H1 (cell line): Measurements from ENCODE around the gene SLC13A3. TPM values are rescaled to one million over a fixed set of nuclear protein-coding genes. Genes with fewer than 3 reads are reported as not detected.

Experiments
- CTCF ChIA-PET: fragments of 300-600 bp; sonication (Branson Sonifier 250); formaldehyde crosslinking; loops from one replicate; lab custom pipeline; 2021; ENCODE audit not compliant: partially characterized antibody; lab: Charles Lee
- POLR2A ChIA-PET: fragments of 300-600 bp; sonication (Branson Sonifier 250); formaldehyde crosslinking; loops from one replicate; lab custom pipeline; 2021; ENCODE audit warnings: inconsistent platforms; ENCODE audit not compliant: partially characterized antibody; lab: Charles Lee
- DNase-seq, 2 experiments: peaks; one replicate each; pipeline versions ENCODE4 v3.0.0 to v3.0.0-alpha.2; 2010 to 2022; ENCODE audit warnings: low spot score in 2 of 2, low read depth in 1 of 2, mixed read lengths in 1 of 2
- FAIRE-seq: peaks from 2 replicates; lab custom pipeline; 2011; peaks lifted over from hg19 to GRCh38; lab: Jason Lieb, UNC
- H2AFZ ChIP-seq: 2 replicates; pipeline ENCODE4 v1.8.1; 2012; ENCODE audit warnings: low read length, inconsistent platforms
- H2AK5ac ChIP-seq: 2 replicates; pipeline ENCODE4 v1.6.1; 2013; ENCODE audit warnings: low read depth, low read length
- H2BK120ac ChIP-seq: replicated peaks from 2 replicates; pipeline ENCODE3; 2013; ENCODE audit warnings: low read depth, low read length, inconsistent platforms
- H2BK12ac ChIP-seq: 2 replicates; pipeline ENCODE4 v1.6.1; 2013; ENCODE audit warnings: low read depth, low read length
- H2BK15ac ChIP-seq: 2 replicates; pipeline ENCODE4 v1.6.1; 2013; ENCODE audit warnings: low read length
- H2BK20ac ChIP-seq: 2 replicates; pipeline ENCODE4 v1.6.1; 2013; ENCODE audit warnings: low read length
- H2BK5ac ChIP-seq: 2 replicates; pipeline ENCODE4 v1.6.1; 2013; ENCODE audit warnings: low read depth, low read length
- H3K14ac ChIP-seq: 2 replicates; pipeline ENCODE4 v1.6.1; 2013; ENCODE audit warnings: inconsistent platforms; ENCODE audit not compliant: insufficient read length
- H3K18ac ChIP-seq: 2 replicates; pipeline ENCODE4 v1.6.1; 2013; ENCODE audit warnings: low read length; ENCODE audit errors: extremely low read depth
- H3K23ac ChIP-seq: 2 replicates; pipeline ENCODE4 v1.6.1; 2013; ENCODE audit warnings: inconsistent platforms; ENCODE audit not compliant: insufficient read length
- H3K23me2 ChIP-seq: 2 replicates; pipeline ENCODE4 v1.6.1; 2013; ENCODE audit warnings: low read depth, low read length
- H3K27ac ChIP-seq: 2 replicates; pipeline ENCODE4 v1.6.1; 2011; ENCODE audit warnings: low read depth, low read length, inconsistent platforms
- H3K27me3 ChIP-seq, 4 experiments: replicated peaks in 1 of 4; 1 replicate in 1 of 4; 2 replicates in 3 of 4; pipeline versions ENCODE4 v1.6.1 to v1.8.1; 2011 to 2013; ENCODE audit warnings: low read length in 3 of 4, mild to moderate bottlenecking in 3 of 4, inconsistent platforms in 2 of 4, mixed read lengths in 2 of 4, moderate library complexity in 1 of 4; ENCODE audit not compliant: control insufficient read depth in 3 of 4, insufficient read depth in 3 of 4; ENCODE audit errors: extremely low read depth in 1 of 4
- H3K36me3 ChIP-seq, 4 experiments: 2 replicates each; pipeline versions ENCODE4 v1.6.1 to v1.8.1; 2011 to 2013; ENCODE audit warnings: mild to moderate bottlenecking in 4 of 4, low read length in 3 of 4, moderate library complexity in 2 of 4, control low read depth in 1 of 4, inconsistent platforms in 1 of 4; ENCODE audit not compliant: insufficient read depth in 4 of 4, control insufficient read depth in 2 of 4
- H3K4ac ChIP-seq: replicated peaks from 2 replicates; pipeline ENCODE3; 2013; ENCODE audit warnings: low read length, low read depth, mixed read lengths, inconsistent platforms; ENCODE audit not compliant: insufficient read length
- H3K4me1 ChIP-seq, 4 experiments: replicated peaks in 1 of 4; 1 replicate in 1 of 4; 2 replicates in 3 of 4; pipeline versions ENCODE4 v1.6.1 to v1.8.1; 2011 to 2013; ENCODE audit warnings: low read length in 3 of 4, inconsistent platforms in 2 of 4, mixed read lengths in 1 of 4; ENCODE audit not compliant: insufficient read depth in 4 of 4, control insufficient read depth in 3 of 4
- H3K4me2 ChIP-seq, 2 experiments: 2 replicates each; pipeline versions ENCODE4 v1.6.1 to v1.8.1; 2011 to 2013; ENCODE audit warnings: low read depth in 2 of 2, low read length in 2 of 2, control low read depth in 1 of 2, inconsistent platforms in 1 of 2, mild to moderate bottlenecking in 1 of 2; ENCODE audit not compliant: insufficient read depth in 1 of 2
- H3K4me3 ChIP-seq, 4 experiments: fragments of 200-600, 300-600 bp in 1 of 4; sonication (generic), shearing (Covaris generic), sonication (Bioruptor Twin) in 1 of 4; 2 replicates each; pipeline versions ENCODE4 v1.5.1 to v1.8.1; 2011 to 2016; ENCODE audit warnings: low read length in 4 of 4, low read depth in 3 of 4, control low read depth in 2 of 4, inconsistent platforms in 2 of 4, mild to moderate bottlenecking in 2 of 4, mixed read lengths in 1 of 4, moderate library complexity in 1 of 4; ENCODE audit not compliant: insufficient read depth in 2 of 4; ENCODE audit errors: extremely low read depth in 1 of 4
- H3K56ac ChIP-seq: replicated peaks from 2 replicates; pipeline ENCODE3; 2013; ENCODE audit warnings: low read depth, mild to moderate bottlenecking, mixed read lengths, low read length, inconsistent platforms; ENCODE audit not compliant: insufficient read length
- H3K79me1 ChIP-seq: 2 replicates; pipeline ENCODE4 v1.6.1; 2013; ENCODE audit warnings: low read depth, low read length, control low read depth
- H3K79me2 ChIP-seq, 2 experiments: 2 replicates each; pipeline versions ENCODE4 v1.6.1 to v1.8.1; 2012 to 2013; ENCODE audit warnings: low read length in 2 of 2, mild to moderate bottlenecking in 2 of 2, inconsistent platforms in 1 of 2; ENCODE audit not compliant: insufficient read depth in 2 of 2, control insufficient read depth in 1 of 2
- H3K9ac ChIP-seq, 4 experiments: replicated peaks in 1 of 4; 1 replicate in 1 of 4; 2 replicates in 3 of 4; pipeline versions ENCODE4 v1.6.1 to v1.8.1; 2011 to 2013; ENCODE audit warnings: low read depth in 3 of 4, low read length in 3 of 4, control low read depth in 2 of 4, mild to moderate bottlenecking in 2 of 4, moderate library complexity in 2 of 4, inconsistent platforms in 1 of 4; ENCODE audit errors: extremely low read depth in 1 of 4
- H3K9me3 ChIP-seq, 2 experiments: 2 replicates each; pipeline versions ENCODE4 v1.6.1 to v1.8.1; 2012 to 2013; ENCODE audit warnings: mild to moderate bottlenecking in 2 of 2, moderate library complexity in 2 of 2, control low read depth in 1 of 2, inconsistent platforms in 1 of 2, low read depth in 1 of 2, low read length in 1 of 2, mixed read lengths in 1 of 2; ENCODE audit not compliant: insufficient read depth in 2 of 2
- H4K20me1 ChIP-seq, 2 experiments: replicated peaks in 1 of 2; 2 replicates each; pipeline versions ENCODE3 to v1.8.1; 2011 to 2013; ENCODE audit warnings: inconsistent platforms in 2 of 2, low read length in 2 of 2, mild to moderate bottlenecking in 1 of 2; ENCODE audit not compliant: insufficient read depth in 2 of 2, control insufficient read depth in 1 of 2
- H4K5ac ChIP-seq: 2 replicates; pipeline ENCODE4 v1.6.1; 2013; ENCODE audit warnings: low read length, low read depth, mixed read lengths, inconsistent platforms; ENCODE audit not compliant: insufficient read length
- H4K8ac ChIP-seq: 2 replicates; pipeline ENCODE4 v1.8.0; 2013; ENCODE audit warnings: mild to moderate bottlenecking, moderate library complexity, low read length, inconsistent platforms; ENCODE audit not compliant: insufficient read depth; ENCODE audit errors: extremely low read depth
- H4K91ac ChIP-seq: replicated peaks from 2 replicates; pipeline ENCODE3; 2013; ENCODE audit warnings: low read length, mixed read lengths, inconsistent platforms; ENCODE audit not compliant: insufficient read length
- CBX5 ChIP-seq: fragments of 300-800, 300-1000 bp; sonication (generic); IDR thresholded peaks from 2 replicates; pipeline ENCODE4 v1.7.1; 2016; ENCODE audit warnings: antibody characterized with exemption, low read length, low read depth
- CHD1 ChIP-seq: IDR thresholded peaks from 2 replicates; pipeline ENCODE4 v1.6.1; 2012; ENCODE audit warnings: low read depth, low read length, improper control_type of control experiment
- E2F6 ChIP-seq: IDR thresholded peaks from 2 replicates; pipeline ENCODE4 v1.6.1; 2012; ENCODE audit warnings: inconsistent platforms
- EP300 ChIP-seq, 2 experiments: IDR thresholded peaks; 1 replicate in 1 of 2; 2 replicates in 1 of 2; pipeline ENCODE4 v1.6.1; 2011 to 2012; ENCODE audit warnings: low read depth in 2 of 2, low read length in 2 of 2, mild to moderate bottlenecking in 2 of 2, borderline replicate concordance in 1 of 2, inconsistent platforms in 1 of 2, moderate library complexity in 1 of 2
- NRF1 ChIP-seq: IDR thresholded peaks from 2 replicates; pipeline ENCODE4 v1.6.1; 2011; ENCODE audit warnings: mild to moderate bottlenecking, low read depth, low read length, improper control_type of control experiment
- RBBP5 ChIP-seq: IDR thresholded peaks from 2 replicates; pipeline ENCODE4 v1.7.1; 2012; ENCODE audit warnings: low read depth, mild to moderate bottlenecking, inconsistent platforms, low read length, moderate library complexity, borderline replicate concordance
- YY1 ChIP-seq: IDR thresholded peaks from 2 replicates; pipeline ENCODE4 v1.6.1; 2011; ENCODE audit warnings: low read depth, mild to moderate bottlenecking, low read length
- ZNF274 ChIP-seq: IDR thresholded peaks from 2 replicates; pipeline ENCODE4 v1.7.0; 2012; ENCODE audit warnings: low read length, borderline replicate concordance; ENCODE audit errors: extremely low read depth
- WGBS, 2 experiments: shearing (Covaris generic) in 1 of 2; methylation state at CpG; one replicate each; pipeline versions ENCODE4 v1.1.6 to v1.1.7; 2013 to 2015; ENCODE audit warnings: low lambda C conversion rate in 2 of 2, mixed read lengths in 2 of 2, inconsistent platforms in 1 of 2, low coverage in 1 of 2, missing lambda C conversion rate in 1 of 2; ENCODE audit not compliant: insufficient replicate concordance in 2 of 2, insufficient coverage in 1 of 2, insufficient read length in 1 of 2; ENCODE audit errors: extremely low coverage in 1 of 2, missing lambda C conversion rate in 1 of 2; 5-methylcytosine and 5-hydroxymethylcytosine counted together
- polyA plus RNA-seq, 7 experiments: library from polyadenylated mRNA; depleted of rRNA in 3 of 7; stranded (reverse) in 5 of 7; unstranded in 2 of 7; fragments of >200 nt in 5 of 7; fragments of 200-250 nt in 2 of 7; gene quantifications; 1 replicate in 5 of 7; 2 replicates in 1 of 7; 4 replicates in 1 of 7; pipeline versions ENCODE4 v1.2.1 to v1.2.3, GENCODE V29; 2011 to 2013; ENCODE audit warnings: missing spikeins in 2 of 7, mixed read lengths in 2 of 7
- total RNA-seq: library from RNA; stranded (reverse); fragmentation: NEBNext Ultra II Directional; extraction: Animal tissue kit (Norgen Biotek cat#: 25700); gene quantifications from 2 replicates; pipeline ENCODE4 v1.2.1, GENCODE V29; 2021
- TF ChIP-seq, protein P1 (sequence below): IDR thresholded peaks from 2 replicates; pipeline ENCODE4 v1.6.1; 2012; ENCODE audit warnings: low read length, inconsistent platforms
- TF ChIP-seq, protein P2 (sequence below): IDR thresholded peaks from 2 replicates; pipeline ENCODE4 v1.6.1; 2011; ENCODE audit warnings: low read length, improper control_type of control experiment

Gene SLC13A3
- total and polyA plus RNA-seq, 2 of the 8 experiments (the other 6 are each of a cell fraction or from before 2014, with no cell fraction given), result 9.4 to 12.6 TPM

DNA sequence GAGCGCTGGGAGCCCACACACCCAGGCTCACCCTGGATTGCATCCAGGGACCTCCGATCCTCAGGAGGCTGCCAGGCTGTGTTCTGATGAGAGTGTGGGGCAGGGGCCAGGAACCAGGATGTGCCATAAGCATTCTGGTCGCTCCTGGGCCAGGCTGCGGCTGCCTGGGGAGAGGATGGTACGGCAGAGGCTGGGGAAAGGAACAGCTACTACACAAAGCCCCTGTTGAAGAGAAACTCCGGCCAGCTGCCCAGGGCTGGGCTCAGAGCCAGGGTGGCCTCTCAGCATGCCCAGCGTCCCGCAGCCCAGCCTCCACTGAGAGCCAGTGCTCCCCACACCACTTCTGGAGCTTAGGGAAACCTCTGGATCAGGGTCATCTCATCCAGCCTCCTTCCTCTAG lies 79.1 kb downstream of the SLC13A3 start:
- H4K5ac ChIP-seq, result no peak overlapping the region
- H3K27ac ChIP-seq, result no peak overlapping the region
- no peaks in the 10 kb centered on the region for H4K20me1 ChIP-seq
- no peak overlapping the region for H3K4me3 ChIP-seq
- POLR2A ChIA-PET, result interaction anchor here (1.2 to 1.3 kb wide), 2 partner anchors 9 to 15 kb away, joined by 3 to 4 read pairs; no protein-coding TSS in a partner anchor
- H2BK15ac ChIP-seq, result 0 out of 2 replicates have a peak overlapping the region, but pooled peaks have one; percentile 22
- no peaks in the 10 kb centered on the region for H3K9me3 ChIP-seq
- no peak overlapping the region for H3K9ac ChIP-seq
- no peaks in the 10 kb centered on the region for H3K79me1 ChIP-seq
- H2AFZ ChIP-seq, result no peak overlapping the region
- CTCF ChIA-PET, result interaction anchor here (0.9 to 4.5 kb wide), 4 partner anchors 10 to 109 kb away, joined by 4 to 41 read pairs (median 14); no protein-coding TSS in a partner anchor
- H4K91ac ChIP-seq, result no peak overlapping the region
- DNase-seq (no peak), FAIRE-seq (no peak)
- H3K18ac ChIP-seq, result no peak overlapping the region
- no peaks in the 10 kb centered on the region; a peak in 3 of 7 replicates for H3K4me1 ChIP-seq
- H2BK12ac ChIP-seq, result no peak overlapping the region
- no peak overlapping the region for H2BK120ac ChIP-seq
- H3K79me2 ChIP-seq, result no peaks in the 10 kb centered on the region
- H3K14ac ChIP-seq, result no peak overlapping the region
- H3K23ac ChIP-seq, result no peak overlapping the region
- H2BK20ac ChIP-seq, result no peak overlapping the region
- no peaks in the 10 kb centered on the region for H3K23me2 ChIP-seq
- H3K27me3 ChIP-seq, result no peaks in the 10 kb centered on the region
- no peak overlapping the region for H3K4ac ChIP-seq
- H2BK5ac ChIP-seq, result 0 out of 2 replicates have a peak overlapping the region, but pooled peaks have one; percentile 19
- no peak overlapping the region for H3K56ac ChIP-seq
- H2AK5ac ChIP-seq, result no peak overlapping the region
- H4K8ac ChIP-seq, result no peak overlapping the region
- 87% methylated on average over 8 of the region's 8 CpGs; no CpG with 5 or more reads in 1 of the 2 experiments for WGBS, 2 experiments
- no peak overlapping the region for H3K4me2 ChIP-seq
- no peaks in the 10 kb centered on the region; a peak in 1 of 8 replicates for H3K36me3 ChIP-seq
- no peak for TF ChIP-seq CBX5
- no peak for TF ChIP-seq RBBP5
- TF ChIP-seq, protein P1, sequence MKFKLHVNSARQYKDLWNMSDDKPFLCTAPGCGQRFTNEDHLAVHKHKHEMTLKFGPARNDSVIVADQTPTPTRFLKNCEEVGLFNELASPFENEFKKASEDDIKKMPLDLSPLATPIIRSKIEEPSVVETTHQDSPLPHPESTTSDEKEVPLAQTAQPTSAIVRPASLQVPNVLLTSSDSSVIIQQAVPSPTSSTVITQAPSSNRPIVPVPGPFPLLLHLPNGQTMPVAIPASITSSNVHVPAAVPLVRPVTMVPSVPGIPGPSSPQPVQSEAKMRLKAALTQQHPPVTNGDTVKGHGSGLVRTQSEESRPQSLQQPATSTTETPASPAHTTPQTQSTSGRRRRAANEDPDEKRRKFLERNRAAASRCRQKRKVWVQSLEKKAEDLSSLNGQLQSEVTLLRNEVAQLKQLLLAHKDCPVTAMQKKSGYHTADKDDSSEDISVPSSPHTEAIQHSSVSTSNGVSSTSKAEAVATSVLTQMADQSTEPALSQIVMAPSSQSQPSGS, result no peak
- TF ChIP-seq YY1, result no peak
- TF ChIP-seq NRF1, result no peak
- no peak for TF ChIP-seq ZNF274
- no peak for TF ChIP-seq E2F6
- no peak for TF ChIP-seq EP300 (IDR thresholded peaks at IDR 0.05; ENCODE audit: borderline replicate concordance in 1 of 2, low read depth in 2 of 2, low read length in 2 of 2)
- no peak for TF ChIP-seq CHD1
- TF ChIP-seq, protein P2, sequence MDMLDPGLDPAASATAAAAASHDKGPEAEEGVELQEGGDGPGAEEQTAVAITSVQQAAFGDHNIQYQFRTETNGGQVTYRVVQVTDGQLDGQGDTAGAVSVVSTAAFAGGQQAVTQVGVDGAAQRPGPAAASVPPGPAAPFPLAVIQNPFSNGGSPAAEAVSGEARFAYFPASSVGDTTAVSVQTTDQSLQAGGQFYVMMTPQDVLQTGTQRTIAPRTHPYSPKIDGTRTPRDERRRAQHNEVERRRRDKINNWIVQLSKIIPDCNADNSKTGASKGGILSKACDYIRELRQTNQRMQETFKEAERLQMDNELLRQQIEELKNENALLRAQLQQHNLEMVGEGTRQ, result no peak
